ENCODE results near the gene TMEM182. TPM values are rescaled to one million over a fixed set of nuclear protein-coding genes. Genes with fewer than 3 reads are reported as not detected.

Gene TMEM182
- total RNA-seq, 2 experiments from 2014 or later, result 2.0 to 2.7 TPM

DNA sequence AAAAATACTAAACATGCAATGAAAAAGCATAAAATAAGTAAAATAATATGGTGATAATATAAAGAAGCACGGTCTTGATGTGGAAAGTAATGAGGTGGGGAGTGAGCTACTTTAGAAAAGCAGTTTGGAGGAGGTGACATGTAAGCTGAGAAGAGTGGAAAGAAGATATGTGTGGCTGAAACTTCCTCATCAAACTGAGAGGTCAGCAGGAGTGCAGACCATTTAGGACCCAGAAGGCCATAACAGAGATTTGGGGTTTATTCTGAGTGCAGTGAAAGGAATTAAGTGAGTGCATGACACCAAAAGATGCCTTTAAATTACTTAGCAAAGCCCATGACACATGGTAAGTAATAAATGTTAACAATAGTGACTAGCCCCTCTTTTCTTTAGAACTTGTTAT is 24.4 kb upstream of the TMEM182 start:
- POLR2A ChIA-PET, result interaction anchor here (1.0 to 1.4 kb wide), 3 partner anchors 13 to 24 kb away, joined by 3 to 5 read pairs (median 3); partner anchors contain the start of gene TMEM182
- CTCF ChIA-PET, result interaction anchor here (1.1 to 2.0 kb wide), 4 partner anchors 11 to 69 kb away, joined by 3 to 8 read pairs (median 3); no protein-coding TSS in a partner anchor
- ATAC-seq (ENCODE audit: poor library complexity) (no peak), DNase-seq (no peak)
- Histone ChIP-seq H3K36me3 (ENCODE audit: insufficient read depth, low read length) (no peaks in the 10 kb centered on the region), H3K27me3 (ENCODE audit: control insufficient read depth in 1 of 2, insufficient read depth in 2 of 2, low read length in 2 of 2) (no peaks in the 10 kb centered on the region), H3K4me1 (ENCODE audit: insufficient read depth, low read length) (peaks cover 23% of the 10 kb centered on the region), H3K27ac (ENCODE audit: low read depth in 1 of 2, low read length in 2 of 2) (peak overlapping the region in 1 of 2 donors; percentile 48), H3K4me3 (ENCODE audit: low read length) (peak overlapping the region; percentile 75), H3K9me3 (ENCODE audit: control insufficient read depth in 1 of 2, insufficient read depth in 1 of 2, low read length in 2 of 2) (no peaks in the 10 kb centered on the region)
- Mint-ChIP-seq H3K9me3 (no peaks in the 10 kb centered on the region), H3K36me3 (ENCODE audit: low read depth) (no peaks in the 10 kb centered on the region), H3K4me3 (peak overlapping the region; percentile 98), H3K27ac (peak overlapping the region; percentile 91), H3K4me1 (ENCODE audit: low read depth) (peaks cover 54% of the 10 kb centered on the region), H3K27me3 (no peaks in the 10 kb centered on the region)
- TF ChIP-seq, protein P1, sequence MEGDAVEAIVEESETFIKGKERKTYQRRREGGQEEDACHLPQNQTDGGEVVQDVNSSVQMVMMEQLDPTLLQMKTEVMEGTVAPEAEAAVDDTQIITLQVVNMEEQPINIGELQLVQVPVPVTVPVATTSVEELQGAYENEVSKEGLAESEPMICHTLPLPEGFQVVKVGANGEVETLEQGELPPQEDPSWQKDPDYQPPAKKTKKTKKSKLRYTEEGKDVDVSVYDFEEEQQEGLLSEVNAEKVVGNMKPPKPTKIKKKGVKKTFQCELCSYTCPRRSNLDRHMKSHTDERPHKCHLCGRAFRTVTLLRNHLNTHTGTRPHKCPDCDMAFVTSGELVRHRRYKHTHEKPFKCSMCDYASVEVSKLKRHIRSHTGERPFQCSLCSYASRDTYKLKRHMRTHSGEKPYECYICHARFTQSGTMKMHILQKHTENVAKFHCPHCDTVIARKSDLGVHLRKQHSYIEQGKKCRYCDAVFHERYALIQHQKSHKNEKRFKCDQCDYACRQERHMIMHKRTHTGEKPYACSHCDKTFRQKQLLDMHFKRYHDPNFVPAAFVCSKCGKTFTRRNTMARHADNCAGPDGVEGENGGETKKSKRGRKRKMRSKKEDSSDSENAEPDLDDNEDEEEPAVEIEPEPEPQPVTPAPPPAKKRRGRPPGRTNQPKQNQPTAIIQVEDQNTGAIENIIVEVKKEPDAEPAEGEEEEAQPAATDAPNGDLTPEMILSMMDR (IDR thresholded peaks at IDR 0.05), result no peak
- intact Hi-C loops (cut with DNase I, micrococcal nuclease), result no loop called here

GRCh38 chr2:102743259-102743658 is 18.6 kb upstream of the TMEM182 start:
- no peaks in the 10 kb centered on the region for H3K36me3 Mint-ChIP-seq (ENCODE audit: low read depth)
- H3K9me3 ChIP-seq (ENCODE audit: control insufficient read depth in 1 of 2, insufficient read depth in 1 of 2, low read length in 2 of 2), result no peaks in the 10 kb centered on the region
- ChIA-PET CTCF (no interaction called here), POLR2A (no interaction called here)
- TF ChIP-seq, protein P1 (IDR thresholded peaks at IDR 0.05), result no peak
- no peak overlapping the region for H3K27ac ChIP-seq (ENCODE audit: low read depth in 1 of 2, low read length in 2 of 2)
- no peaks in the 10 kb centered on the region for H3K36me3 ChIP-seq (ENCODE audit: insufficient read depth, low read length)
- no peak overlapping the region for H3K4me3 Mint-ChIP-seq
- no peaks in the 10 kb centered on the region for H3K27me3 Mint-ChIP-seq
- ATAC-seq (ENCODE audit: poor library complexity), result no peak
- no peak overlapping the region for H3K27ac Mint-ChIP-seq
- no peaks in the 10 kb centered on the region for H3K4me1 Mint-ChIP-seq (ENCODE audit: low read depth)
- no peak for DNase-seq
- H3K9me3 Mint-ChIP-seq, result no peaks in the 10 kb centered on the region
- no peak overlapping the region for H3K4me3 ChIP-seq (ENCODE audit: low read length)
- no peaks in the 10 kb centered on the region for H3K4me1 ChIP-seq (ENCODE audit: insufficient read depth, low read length)
- intact Hi-C loops (cut with DNase I, micrococcal nuclease), result no loop called here
- no peaks in the 10 kb centered on the region for H3K27me3 ChIP-seq (ENCODE audit: control insufficient read depth in 1 of 2, insufficient read depth in 2 of 2, low read length in 2 of 2)

- Mint-ChIP-seq H3K36me3 (ENCODE audit: low read depth) (no peaks in the 10 kb centered on the region), H3K9me3 (no peaks in the 10 kb centered on the region), H3K27me3 (no peaks in the 10 kb centered on the region), H3K27ac (no peak overlapping the region), H3K4me3 (no peak overlapping the region), H3K4me1 (ENCODE audit: low read depth) (no peaks in the 10 kb centered on the region)
- POLR2A ChIA-PET, result no interaction called here
- DNase-seq, result no peak
- Histone ChIP-seq H3K27ac (ENCODE audit: low read depth in 1 of 2, low read length in 2 of 2) (no peak overlapping the region), H3K27me3 (ENCODE audit: control insufficient read depth in 1 of 2, insufficient read depth in 2 of 2, low read length in 2 of 2) (no peaks in the 10 kb centered on the region), H3K4me1 (ENCODE audit: insufficient read depth, low read length) (no peaks in the 10 kb centered on the region), H3K9me3 (ENCODE audit: control insufficient read depth in 1 of 2, insufficient read depth in 1 of 2, low read length in 2 of 2) (no peaks in the 10 kb centered on the region), H3K36me3 (ENCODE audit: insufficient read depth, low read length) (no peaks in the 10 kb centered on the region), H3K4me3 (ENCODE audit: low read length) (no peak overlapping the region)
- TF ChIP-seq, protein P1 (IDR thresholded peaks at IDR 0.05), result no peak
- CTCF ChIA-PET, result interaction anchor here (1.1 kb wide), 1 partner anchor 11 kb away, joined by 3 read pairs; a partner anchor contains a TSS
- ATAC-seq (ENCODE audit: poor library complexity), result no peak
- intact Hi-C loops (cut with DNase I, micrococcal nuclease), result no loop called here
These were observed 13.7 kb upstream of the TMEM182 start for GRCh38 chr2:102748107-102748506.

Measured in CD4-positive, alpha-beta T cell (primary cell).